Measurements from ENCODE around the gene EGLN2. TPM values are rescaled to one million over a fixed set of nuclear protein-coding genes. Genes with fewer than 3 reads are reported as not detected.

EGLN2 gene
- total RNA-seq, 1 experiment from 2014 or later, result 135 TPM

- BruUV-seq (replicated peaks), result no TSS peak
- intact Hi-C loops (cut with micrococcal nuclease; ENCODE audit: unreplicated experiment), result no loop called here
- H3K9me3 ChIP-seq, result no peaks in the 10 kb centered on the region
- Mint-ChIP-seq H3K27me3 (ENCODE audit: insufficient read depth, unreplicated experiment) (no peaks in the 10 kb centered on the region), H3K4me1 (ENCODE audit: low read depth, unreplicated experiment) (peaks cover 9% of the 10 kb centered on the region), H3K9me3 (ENCODE audit: unreplicated experiment) (no peaks in the 10 kb centered on the region), H3K27ac (ENCODE audit: unreplicated experiment) (no peak overlapping the region), H3K36me3 (ENCODE audit: insufficient read depth, unreplicated experiment) (no peaks in the 10 kb centered on the region), H3K4me3 (ENCODE audit: unreplicated experiment) (no peak overlapping the region)
- no peaks in the 10 kb centered on the region for H3K4me1 ChIP-seq
- TF ChIP-seq CTCF (IDR thresholded peaks at IDR 0.05; ENCODE audit: insufficient read depth in 1 of 2, low read depth in 1 of 2, low read length in 1 of 2, severe bottlenecking in 1 of 2, unreplicated experiment in 1 of 2), result no peak
- no peaks in the 10 kb centered on the region for H3K27me3 ChIP-seq (replicated peaks; ENCODE audit: control insufficient read depth, insufficient read depth, low read length)
- H3K36me3 ChIP-seq (ENCODE audit: control insufficient read depth, insufficient read depth, low read length), result no peaks in the 10 kb centered on the region; the same call in 1 of the 2 replicates
- POLR2A ChIA-PET, result no interaction called here
- H3K4me3 ChIP-seq (ENCODE audit: low read depth, low read length), result no peak overlapping the region
- CTCF ChIA-PET, result interaction anchor here (0.9 kb wide), 1 partner anchor 13 kb away, joined by 5 read pairs; the partner anchor contains the start of gene EGLN2
- no peak for DNase-seq
Observed at GRCh38 chr19:40785526-40785925, 13.5 kb upstream of the EGLN2 start.

- Histone ChIP-seq H3K27me3 (replicated peaks; ENCODE audit: control insufficient read depth, insufficient read depth, low read length) (no peaks in the 10 kb centered on the region), H3K9me3 (no peaks in the 10 kb centered on the region), H3K4me1 (no peaks in the 10 kb centered on the region), H3K36me3 (ENCODE audit: control insufficient read depth, insufficient read depth, low read length) (no peaks in the 10 kb centered on the region; the same call in 1 of the 2 replicates), H3K4me3 (ENCODE audit: low read depth, low read length) (no peak overlapping the region)
- Mint-ChIP-seq H3K4me1 (ENCODE audit: low read depth, unreplicated experiment) (peaks cover 2% of the 10 kb centered on the region), H3K27me3 (ENCODE audit: insufficient read depth, unreplicated experiment) (no peaks in the 10 kb centered on the region), H3K4me3 (ENCODE audit: unreplicated experiment) (no peak overlapping the region), H3K9me3 (ENCODE audit: unreplicated experiment) (no peaks in the 10 kb centered on the region), H3K36me3 (ENCODE audit: insufficient read depth, unreplicated experiment) (no peaks in the 10 kb centered on the region), H3K27ac (ENCODE audit: unreplicated experiment) (no peak overlapping the region)
- CTCF ChIA-PET, result interaction anchor here (0.9 to 1.1 kb wide), 2 partner anchors 12 kb away, joined by 3 to 5 read pairs; partner anchors contain the start of gene EGLN2
- no TSS peak for BruUV-seq (replicated peaks)
- POLR2A ChIA-PET, result interaction anchor here (0.7 kb wide), 1 partner anchor 20 kb away, joined by 7 read pairs; no protein-coding TSS in a partner anchor
- DNase-seq, result no peak
- intact Hi-C loops (cut with micrococcal nuclease; ENCODE audit: unreplicated experiment), result no loop called here
- no peak for TF ChIP-seq CTCF (IDR thresholded peaks at IDR 0.05; ENCODE audit: insufficient read depth in 1 of 2, low read depth in 1 of 2, low read length in 1 of 2, severe bottlenecking in 1 of 2, unreplicated experiment in 1 of 2)
Observed at GRCh38 chr19:40786060-40787037, 12.6 kb upstream of the EGLN2 start.

- H3K9me3 Mint-ChIP-seq (ENCODE audit: unreplicated experiment), result no peaks in the 10 kb centered on the region
- no peaks in the 10 kb centered on the region for H3K36me3 Mint-ChIP-seq (ENCODE audit: insufficient read depth, unreplicated experiment)
- BruUV-seq (replicated peaks), result no TSS peak
- no peaks in the 10 kb centered on the region for H3K4me1 Mint-ChIP-seq (ENCODE audit: low read depth, unreplicated experiment)
- ChIA-PET POLR2A (no interaction called here), CTCF (no interaction called here)
- no peak for DNase-seq
- H3K27me3 ChIP-seq (replicated peaks; ENCODE audit: control insufficient read depth, insufficient read depth, low read length), result no peaks in the 10 kb centered on the region
- H3K27ac Mint-ChIP-seq (ENCODE audit: unreplicated experiment), result no peak overlapping the region
- no peak overlapping the region for H3K4me3 ChIP-seq (ENCODE audit: low read depth, low read length)
- no peak for TF ChIP-seq CTCF (IDR thresholded peaks at IDR 0.05; ENCODE audit: insufficient read depth in 1 of 2, low read depth in 1 of 2, low read length in 1 of 2, severe bottlenecking in 1 of 2, unreplicated experiment in 1 of 2)
- no peaks in the 10 kb centered on the region for H3K27me3 Mint-ChIP-seq (ENCODE audit: insufficient read depth, unreplicated experiment)
- intact Hi-C loops (cut with micrococcal nuclease; ENCODE audit: unreplicated experiment), result no loop called here
- no peaks in the 10 kb centered on the region for H3K9me3 ChIP-seq
- no peak overlapping the region for H3K4me3 Mint-ChIP-seq (ENCODE audit: unreplicated experiment)
- peaks cover 11% of the 10 kb centered on the region; the same call in 1 of the 2 replicates for H3K4me1 ChIP-seq
- no peaks in the 10 kb centered on the region for H3K36me3 ChIP-seq (ENCODE audit: control insufficient read depth, insufficient read depth, low read length)
Observed at GRCh38 chr19:40791349-40791748, 7.6 kb upstream of the EGLN2 start.

Data from Caco-2 (cell line).